Coronary artery (tissue), 2 donors: ENCODE results near the gene SLC47A2.

Source experiments
- DNase-seq: peaks from one replicate; pipeline ENCODE4 v3.0.0-alpha.2; 2017; ENCODE audit warnings: low spot score
- H3K27ac ChIP-seq, 2 donors: fragments of 200-600 bp; sonication (generic); one replicate each; pipeline ENCODE4 v1.5.1; 2016 to 2019
- H3K4me3 ChIP-seq: fragments of 200-600 bp; sonication (generic); 2 replicates; pipeline ENCODE4 v1.5.1; 2016; ENCODE audit warnings: mild to moderate bottlenecking, moderate library complexity
- TF ChIP-seq, protein P1 (sequence below): fragments of 200-600 bp; sonication (generic); IDR thresholded peaks from one replicate; pipeline ENCODE4 v1.5.1; 2019; ENCODE audit warnings: antibody characterized with exemption

The SLC47A2 gene

DNA sequence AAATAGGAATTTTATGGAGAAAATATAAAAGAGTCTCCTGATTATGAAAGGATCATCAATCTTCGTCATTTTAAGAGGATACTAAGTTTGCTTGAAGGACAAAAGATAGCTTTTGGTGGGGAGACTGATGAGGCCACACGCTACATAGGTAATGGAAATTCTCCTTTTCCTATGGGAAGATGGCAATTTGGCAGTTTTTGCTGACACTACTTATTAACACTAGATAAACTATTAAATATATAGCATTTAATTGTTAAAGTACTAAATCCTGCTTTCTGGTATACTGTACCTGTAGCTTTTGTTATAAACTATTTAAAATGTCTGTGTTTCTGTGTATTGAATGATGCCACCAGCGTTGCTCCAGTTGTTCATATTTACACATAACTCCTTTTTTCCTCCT is 55.3 kb downstream of the SLC47A2 start:
- DNase-seq, result no peak
- H3K27ac ChIP-seq, result no peak overlapping the region
- no peak overlapping the region for H3K4me3 ChIP-seq
- TF ChIP-seq, protein P1, sequence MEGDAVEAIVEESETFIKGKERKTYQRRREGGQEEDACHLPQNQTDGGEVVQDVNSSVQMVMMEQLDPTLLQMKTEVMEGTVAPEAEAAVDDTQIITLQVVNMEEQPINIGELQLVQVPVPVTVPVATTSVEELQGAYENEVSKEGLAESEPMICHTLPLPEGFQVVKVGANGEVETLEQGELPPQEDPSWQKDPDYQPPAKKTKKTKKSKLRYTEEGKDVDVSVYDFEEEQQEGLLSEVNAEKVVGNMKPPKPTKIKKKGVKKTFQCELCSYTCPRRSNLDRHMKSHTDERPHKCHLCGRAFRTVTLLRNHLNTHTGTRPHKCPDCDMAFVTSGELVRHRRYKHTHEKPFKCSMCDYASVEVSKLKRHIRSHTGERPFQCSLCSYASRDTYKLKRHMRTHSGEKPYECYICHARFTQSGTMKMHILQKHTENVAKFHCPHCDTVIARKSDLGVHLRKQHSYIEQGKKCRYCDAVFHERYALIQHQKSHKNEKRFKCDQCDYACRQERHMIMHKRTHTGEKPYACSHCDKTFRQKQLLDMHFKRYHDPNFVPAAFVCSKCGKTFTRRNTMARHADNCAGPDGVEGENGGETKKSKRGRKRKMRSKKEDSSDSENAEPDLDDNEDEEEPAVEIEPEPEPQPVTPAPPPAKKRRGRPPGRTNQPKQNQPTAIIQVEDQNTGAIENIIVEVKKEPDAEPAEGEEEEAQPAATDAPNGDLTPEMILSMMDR, result no peak

DNA sequence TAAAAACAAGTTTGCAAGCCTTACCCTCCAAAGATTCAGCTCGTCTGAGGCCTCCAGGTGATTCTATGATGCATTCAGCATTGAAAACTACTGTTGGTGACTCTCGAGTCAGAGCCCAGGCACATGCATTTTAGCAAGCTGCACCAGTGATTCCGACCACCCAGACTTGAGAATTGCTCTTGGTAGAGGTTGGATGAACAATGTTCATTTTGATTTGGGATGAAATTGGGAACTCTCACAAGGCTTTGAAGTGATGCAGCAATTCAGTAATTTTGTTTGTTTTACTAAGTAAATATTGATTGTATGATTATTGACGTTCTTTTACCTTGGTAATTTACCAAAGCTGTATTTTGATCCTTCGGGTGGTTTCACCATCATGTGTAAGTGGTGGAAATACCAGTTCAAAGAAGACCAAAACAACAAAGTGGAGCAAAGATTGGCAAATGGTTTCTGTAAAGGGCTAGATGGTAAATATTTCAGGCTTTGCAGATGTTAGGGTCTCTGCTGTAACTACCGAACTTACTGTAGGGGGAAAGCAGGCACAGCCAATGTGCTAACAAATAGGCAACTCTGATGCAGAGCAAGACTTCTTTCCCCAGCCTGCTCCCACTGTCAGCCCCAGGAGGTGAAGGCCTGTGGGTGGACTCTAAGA is 56.0 kb downstream of the SLC47A2 start:
- no peak overlapping the region for H3K27ac ChIP-seq
- TF ChIP-seq, protein P1, result no peak
- no peak for DNase-seq
- no peak overlapping the region for H3K4me3 ChIP-seq

DNA sequence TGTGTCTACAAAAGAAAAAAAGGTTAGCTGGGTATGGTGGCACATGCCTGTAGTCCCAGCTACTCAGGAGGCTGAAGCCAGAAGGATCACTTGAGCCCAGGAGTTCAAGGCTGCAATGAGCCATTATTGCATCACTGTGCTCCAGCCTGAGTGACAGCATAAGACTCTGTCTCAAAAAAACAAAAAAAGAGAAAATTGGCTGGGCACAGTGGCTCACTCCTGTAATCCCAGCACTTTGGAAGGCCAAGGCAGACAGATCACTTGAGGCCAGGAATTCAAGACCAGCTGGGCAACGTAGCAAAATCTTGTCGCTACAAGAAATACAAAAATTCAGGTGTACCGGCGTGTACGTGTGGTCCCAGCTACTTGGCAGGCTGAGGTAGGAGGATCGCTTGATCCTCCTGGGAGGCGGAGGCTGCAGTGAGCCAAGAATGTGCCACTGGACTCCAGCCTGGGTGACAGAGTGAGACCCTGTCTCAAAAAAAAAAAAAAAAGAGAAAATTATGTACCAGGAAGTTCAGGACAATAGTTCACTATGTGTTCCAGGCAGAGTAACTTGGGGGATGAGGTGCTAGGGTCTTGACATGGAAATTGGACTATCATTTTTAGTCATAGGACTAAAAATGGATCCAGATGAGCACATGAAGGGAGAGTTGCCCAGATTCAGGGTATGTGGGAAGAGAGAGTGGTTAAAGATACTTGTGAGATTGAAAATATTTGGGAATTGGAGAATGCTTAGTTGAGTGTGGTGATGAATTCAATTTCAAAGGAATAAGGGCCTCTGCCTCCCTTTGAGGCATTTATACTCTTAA is 56.8 kb downstream of the SLC47A2 start:
- Histone ChIP-seq H3K27ac (no peak overlapping the region), H3K4me3 (no peak overlapping the region)
- no peak for DNase-seq
- TF ChIP-seq, protein P1, result no peak

DNA sequence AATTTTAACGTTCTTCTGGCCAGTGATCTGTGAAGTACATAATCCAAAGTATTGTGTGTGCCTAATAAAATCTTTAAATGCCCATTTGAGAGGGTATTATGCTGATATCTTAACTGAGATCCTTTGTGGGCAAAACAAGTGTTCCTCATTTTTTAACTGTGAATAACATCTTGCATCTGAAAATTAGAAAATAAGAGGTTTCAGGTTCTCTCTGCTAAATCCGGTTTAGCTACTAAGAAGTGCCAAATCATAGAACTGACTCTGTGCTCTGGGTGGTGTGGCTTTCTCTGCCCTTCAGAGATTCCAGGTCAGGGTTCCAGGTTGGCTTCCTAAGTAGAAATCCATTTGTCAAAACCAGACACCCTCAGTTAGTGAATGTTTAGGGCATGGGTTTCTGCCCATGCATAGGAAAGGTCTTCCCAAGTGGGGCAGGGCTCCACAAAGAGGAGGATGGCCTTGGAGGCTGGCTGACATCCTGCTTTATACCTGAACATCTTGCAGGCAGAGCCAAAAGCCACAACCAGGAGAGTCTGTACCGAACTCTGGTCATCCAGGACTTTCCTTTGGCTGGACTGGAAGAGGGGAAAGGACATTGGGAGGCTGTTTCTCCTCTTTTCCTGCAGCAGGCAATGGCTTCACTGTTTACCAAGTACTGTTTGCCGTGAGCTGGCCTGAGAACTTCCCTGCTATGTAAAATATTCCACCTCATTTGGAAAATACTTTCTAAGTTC is 59.4 kb downstream of the SLC47A2 start:
- DNase-seq, result no peak
- Histone ChIP-seq H3K4me3 (no peak overlapping the region), H3K27ac (no peak overlapping the region)
- TF ChIP-seq, protein P1, result no peak

DNA sequence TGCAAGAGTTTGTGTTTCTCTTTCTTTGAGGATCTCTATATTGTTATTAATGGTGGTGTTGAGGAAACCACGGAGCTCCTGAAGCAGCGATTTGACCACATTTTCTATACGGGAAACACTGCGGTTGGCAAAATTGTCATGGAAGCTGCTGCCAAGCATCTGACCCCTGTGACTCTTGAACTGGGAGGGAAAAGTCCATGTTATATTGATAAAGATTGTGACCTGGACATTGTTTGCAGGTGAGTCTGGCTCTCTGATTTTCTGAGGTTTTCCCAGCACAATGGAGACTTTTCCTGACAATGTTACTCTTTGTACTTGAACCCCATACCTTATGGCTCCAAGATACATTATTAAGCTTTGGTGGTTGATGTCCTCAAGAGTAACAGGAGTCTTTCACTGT is 60.0 kb downstream of the SLC47A2 start:
- TF ChIP-seq, protein P1, result no peak
- Histone ChIP-seq H3K4me3 (no peak overlapping the region), H3K27ac (no peak overlapping the region)
- DNase-seq, result no peak

DNA sequence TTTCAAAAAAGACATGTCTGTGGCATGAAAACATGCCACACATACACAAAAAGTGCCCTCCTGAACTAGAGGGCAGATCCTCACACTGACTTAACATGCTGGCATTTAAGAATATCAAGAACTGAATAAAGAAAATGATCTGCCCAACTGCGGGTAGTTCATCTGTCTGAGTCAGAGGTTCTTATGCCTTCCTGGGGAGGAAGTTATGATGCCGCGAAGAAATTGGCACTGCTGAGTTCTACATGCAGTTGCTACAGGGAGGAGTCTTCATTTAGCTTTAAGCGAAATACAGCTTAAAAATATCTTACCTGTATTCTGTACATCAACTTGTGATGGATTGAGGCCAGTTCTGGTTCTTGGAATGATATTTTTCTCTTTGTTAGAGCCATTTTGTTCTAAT is 61.5 kb downstream of the SLC47A2 start:
- DNase-seq, result no peak
- Histone ChIP-seq H3K27ac (no peak overlapping the region), H3K4me3 (no peak overlapping the region)
- TF ChIP-seq, protein P1, result no peak
